K562 (cell line): Measurements from ENCODE around the gene MAP3K20. TPM values are rescaled to one million over a fixed set of nuclear protein-coding genes. Genes with fewer than 3 reads are reported as not detected.
A peak's percentile ranks its signal among the peaks of the same experiment; 100 is the strongest.

Experiments used
- CXXC5 ChIP-seq: fragments of 250-450 bp; sonication (Bioruptor Pico); IDR thresholded peaks from 2 replicates; pipeline ENCODE4 v1.8.0; 2022; ENCODE audit warnings: inconsistent platforms, mild to moderate bottlenecking, moderate library complexity
- ELF1 ChIP-seq: fragments of 200-800 bp; sonication (Bioruptor generic); IDR thresholded peaks from 2 replicates; pipeline ENCODE4 v1.6.1; 2016; ENCODE audit warnings: missing genetic modification characterization, missing compliant biosample characterization
- LEF1 ChIP-seq: fragments of 450-650 bp; IDR thresholded peaks from 2 replicates; pipeline ENCODE4 v1.6.1; 2016; ENCODE audit warnings: mild to moderate bottlenecking
- MEF2A ChIP-seq: IDR thresholded peaks from 2 replicates; pipeline ENCODE4 v1.6.1; 2011; ENCODE audit warnings: low read depth, mild to moderate bottlenecking, low read length, moderate library complexity; ENCODE audit not compliant: control insufficient read depth
- NONO ChIP-seq, 2 experiments: fragments of 200-400 bp in 1 of 2; fragments of 450-650 bp in 1 of 2; formaldehyde crosslinking in 1 of 2; IDR thresholded peaks; 2 replicates each; pipeline ENCODE4 v1.6.1; 2017; ENCODE audit warnings: low read depth in 2 of 2, mild to moderate bottlenecking in 2 of 2, moderate library complexity in 2 of 2, low read length in 1 of 2
- RCOR1 ChIP-seq, 2 experiments: IDR thresholded peaks; 2 replicates each; pipeline ENCODE4 v1.6.1; 2012; ENCODE audit warnings: low read depth in 2 of 2, low read length in 2 of 2, borderline replicate concordance in 1 of 2, improper control_type of control experiment in 1 of 2
- SMARCB1 ChIP-seq: IDR thresholded peaks from 2 replicates; pipeline ENCODE4 v1.6.1; 2011; ENCODE audit warnings: improper control_type of control experiment, low read depth; ENCODE audit not compliant: insufficient read length
- TAF7 ChIP-seq: fragments of 450-650 bp; IDR thresholded peaks from 2 replicates; pipeline ENCODE4 v1.6.1; 2016; ENCODE audit warnings: missing genetic modification characterization, missing compliant biosample characterization
- TEAD2 ChIP-seq: fragments of 450-650 bp; IDR thresholded peaks from 2 replicates; pipeline ENCODE4 v1.6.1; 2016; ENCODE audit warnings: missing genetic modification characterization, control low read depth, missing compliant biosample characterization
- ZNF41 ChIP-seq: fragments of 250-450 bp; sonication (Bioruptor Pico); conservative IDR thresholded peaks from 2 replicates; pipeline ENCODE4 v1.4.0; 2020; ENCODE audit warnings: mild to moderate bottlenecking
- polyA plus RNA-seq, 8 experiments: library from polyadenylated mRNA; depleted of rRNA in 4 of 8; stranded (reverse) in 5 of 8; unstranded in 3 of 8; fragments of >200 nt; fragmentation: Nextera tagmentation in 2 of 8; fragmentation: Illumina TruSeq in 1 of 8; extraction: Ambion mirVana in 2 of 8; extraction: Trizol in 1 of 8; gene quantifications; 2 replicates each; pipeline versions ENCODE4 v1.2.1 to v1.2.3, GENCODE V29; 2011 to 2014; ENCODE audit warnings: inconsistent platforms in 1 of 8, missing spikeins in 1 of 8
- total RNA-seq, 7 experiments: library from RNA; depleted of rRNA in 6 of 7; stranded (reverse); fragments of >200 nt in 6 of 7; fragmentation: Illumina TruSeq in 2 of 7; extraction: Trizol in 2 of 7; gene quantifications; 2 replicates each; pipeline versions ENCODE4 v1.2.1 to v1.2.3, GENCODE V29; 2011 to 2021; ENCODE audit warnings: low replicate concordance in 1 of 7
- TF ChIP-seq, protein P1 (sequence below): fragments of 450-650 bp; IDR thresholded peaks from 2 replicates; pipeline ENCODE4 v1.6.1; 2017; ENCODE audit warnings: antibody characterized with exemption, mild to moderate bottlenecking
- TF ChIP-seq, protein P2 (sequence below): fragments of 200-400 bp; formaldehyde crosslinking; IDR thresholded peaks from 2 replicates; pipeline ENCODE4 v1.6.1; 2017; ENCODE audit warnings: mild to moderate bottlenecking, low read depth, low read length, moderate library complexity
- TF ChIP-seq, protein P3 (sequence below), 2 experiments: fragments of 450-650 bp in 1 of 2; IDR thresholded peaks; 2 replicates each; pipeline ENCODE4 v1.6.1; 2011 to 2017; ENCODE audit warnings: low read depth in 2 of 2, antibody characterized with exemption in 1 of 2, borderline replicate concordance in 1 of 2, low read length in 1 of 2, mild to moderate bottlenecking in 1 of 2, mixed read lengths in 1 of 2; ENCODE audit not compliant: control insufficient read depth in 1 of 2
- TF ChIP-seq, protein P4 (sequence below), 2 experiments: fragments of 450-650 bp; conservative IDR thresholded peaks; 2 replicates each; pipeline ENCODE4 v1.6.1; 2017; ENCODE audit warnings: mild to moderate bottlenecking in 2 of 2, moderate library complexity in 2 of 2

MAP3K20 gene
- total and polyA plus RNA-seq, 9 of the 15 experiments (the other 6 are each of a cell fraction or from before 2014, with no cell fraction given), result 9.8 to 34.2 (median 27.3) TPM

DNA sequence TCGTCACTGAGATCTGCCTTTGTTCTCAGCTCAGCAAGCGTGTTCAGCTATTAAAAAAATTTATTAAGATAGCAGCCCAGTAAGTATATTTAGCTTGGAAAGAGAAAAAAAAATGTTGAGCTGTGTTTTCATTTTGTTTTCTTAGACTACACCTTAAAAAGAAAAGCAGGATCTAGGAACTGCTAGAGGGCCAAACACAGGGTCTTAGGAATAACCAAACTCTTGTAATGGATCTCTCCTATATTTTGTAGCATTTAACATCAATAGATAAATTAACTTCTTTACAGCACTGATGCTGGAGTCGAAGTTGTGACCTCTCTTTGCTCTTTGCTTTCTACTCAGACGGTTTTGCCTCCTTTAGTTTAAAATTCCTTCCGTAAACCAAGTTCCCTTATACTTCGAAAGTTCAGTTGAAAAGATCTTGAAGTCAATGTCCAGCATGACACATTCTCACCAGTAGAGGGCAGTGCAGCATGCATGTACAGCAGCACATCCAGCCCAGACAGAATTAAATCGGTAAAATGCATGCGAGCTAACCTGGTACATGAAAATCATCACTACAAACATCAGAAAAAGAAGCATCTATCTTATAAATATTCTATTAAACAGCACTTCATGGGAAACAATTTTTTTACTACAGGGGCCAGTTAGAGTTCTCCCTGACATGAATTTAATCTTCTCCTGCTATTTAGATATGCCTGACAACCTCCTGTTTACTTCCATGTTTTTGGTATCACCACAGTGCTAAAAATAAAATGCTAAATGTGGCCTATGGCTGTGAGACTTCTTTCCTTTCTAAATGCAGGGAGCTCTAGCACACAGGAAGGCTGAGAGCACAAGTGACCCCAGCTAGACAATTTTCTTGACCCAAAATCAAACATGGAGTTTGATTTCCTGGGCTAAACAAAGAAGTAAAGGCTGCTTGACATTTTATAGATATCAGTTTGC, 48.2 kb upstream of the MAP3K20 start (continued):
- TF ChIP-seq, protein P1, sequence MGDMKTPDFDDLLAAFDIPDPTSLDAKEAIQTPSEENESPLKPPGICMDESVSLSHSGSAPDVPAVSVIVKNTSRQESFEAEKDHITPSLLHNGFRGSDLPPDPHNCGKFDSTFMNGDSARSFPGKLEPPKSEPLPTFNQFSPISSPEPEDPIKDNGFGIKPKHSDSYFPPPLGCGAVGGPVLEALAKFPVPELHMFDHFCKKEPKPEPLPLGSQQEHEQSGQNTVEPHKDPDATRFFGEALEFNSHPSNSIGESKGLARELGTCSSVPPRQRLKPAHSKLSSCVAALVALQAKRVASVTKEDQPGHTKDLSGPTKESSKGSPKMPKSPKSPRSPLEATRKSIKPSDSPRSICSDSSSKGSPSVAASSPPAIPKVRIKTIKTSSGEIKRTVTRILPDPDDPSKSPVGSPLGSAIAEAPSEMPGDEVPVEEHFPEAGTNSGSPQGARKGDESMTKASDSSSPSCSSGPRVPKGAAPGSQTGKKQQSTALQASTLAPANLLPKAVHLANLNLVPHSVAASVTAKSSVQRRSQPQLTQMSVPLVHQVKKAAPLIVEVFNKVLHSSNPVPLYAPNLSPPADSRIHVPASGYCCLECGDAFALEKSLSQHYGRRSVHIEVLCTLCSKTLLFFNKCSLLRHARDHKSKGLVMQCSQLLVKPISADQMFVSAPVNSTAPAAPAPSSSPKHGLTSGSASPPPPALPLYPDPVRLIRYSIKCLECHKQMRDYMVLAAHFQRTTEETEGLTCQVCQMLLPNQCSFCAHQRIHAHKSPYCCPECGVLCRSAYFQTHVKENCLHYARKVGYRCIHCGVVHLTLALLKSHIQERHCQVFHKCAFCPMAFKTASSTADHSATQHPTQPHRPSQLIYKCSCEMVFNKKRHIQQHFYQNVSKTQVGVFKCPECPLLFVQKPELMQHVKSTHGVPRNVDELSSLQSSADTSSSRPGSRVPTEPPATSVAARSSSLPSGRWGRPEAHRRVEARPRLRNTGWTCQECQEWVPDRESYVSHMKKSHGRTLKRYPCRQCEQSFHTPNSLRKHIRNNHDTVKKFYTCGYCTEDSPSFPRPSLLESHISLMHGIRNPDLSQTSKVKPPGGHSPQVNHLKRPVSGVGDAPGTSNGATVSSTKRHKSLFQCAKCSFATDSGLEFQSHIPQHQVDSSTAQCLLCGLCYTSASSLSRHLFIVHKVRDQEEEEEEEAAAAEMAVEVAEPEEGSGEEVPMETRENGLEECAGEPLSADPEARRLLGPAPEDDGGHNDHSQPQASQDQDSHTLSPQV, result peak; percentile 41; the same call in 1 of the 2 replicates
- peak; percentile 97 for TF ChIP-seq TEAD2
- TF ChIP-seq ZNF41 (CRISPR knock-in tag), result no peak
- TF ChIP-seq, protein P2, sequence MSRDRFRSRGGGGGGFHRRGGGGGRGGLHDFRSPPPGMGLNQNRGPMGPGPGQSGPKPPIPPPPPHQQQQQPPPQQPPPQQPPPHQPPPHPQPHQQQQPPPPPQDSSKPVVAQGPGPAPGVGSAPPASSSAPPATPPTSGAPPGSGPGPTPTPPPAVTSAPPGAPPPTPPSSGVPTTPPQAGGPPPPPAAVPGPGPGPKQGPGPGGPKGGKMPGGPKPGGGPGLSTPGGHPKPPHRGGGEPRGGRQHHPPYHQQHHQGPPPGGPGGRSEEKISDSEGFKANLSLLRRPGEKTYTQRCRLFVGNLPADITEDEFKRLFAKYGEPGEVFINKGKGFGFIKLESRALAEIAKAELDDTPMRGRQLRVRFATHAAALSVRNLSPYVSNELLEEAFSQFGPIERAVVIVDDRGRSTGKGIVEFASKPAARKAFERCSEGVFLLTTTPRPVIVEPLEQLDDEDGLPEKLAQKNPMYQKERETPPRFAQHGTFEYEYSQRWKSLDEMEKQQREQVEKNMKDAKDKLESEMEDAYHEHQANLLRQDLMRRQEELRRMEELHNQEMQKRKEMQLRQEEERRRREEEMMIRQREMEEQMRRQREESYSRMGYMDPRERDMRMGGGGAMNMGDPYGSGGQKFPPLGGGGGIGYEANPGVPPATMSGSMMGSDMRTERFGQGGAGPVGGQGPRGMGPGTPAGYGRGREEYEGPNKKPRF, result no peak
- no peak for TF ChIP-seq CXXC5 (CRISPR knock-in tag)
- 0 out of 4 replicates have a peak, but pooled peaks of 1 of the 2 experiments have one; percentile 29 for TF ChIP-seq NONO (IDR thresholded peaks at IDR 0.05; ENCODE audit: low read depth in 2 of 2, low read length in 1 of 2)
- TF ChIP-seq, protein P3, sequence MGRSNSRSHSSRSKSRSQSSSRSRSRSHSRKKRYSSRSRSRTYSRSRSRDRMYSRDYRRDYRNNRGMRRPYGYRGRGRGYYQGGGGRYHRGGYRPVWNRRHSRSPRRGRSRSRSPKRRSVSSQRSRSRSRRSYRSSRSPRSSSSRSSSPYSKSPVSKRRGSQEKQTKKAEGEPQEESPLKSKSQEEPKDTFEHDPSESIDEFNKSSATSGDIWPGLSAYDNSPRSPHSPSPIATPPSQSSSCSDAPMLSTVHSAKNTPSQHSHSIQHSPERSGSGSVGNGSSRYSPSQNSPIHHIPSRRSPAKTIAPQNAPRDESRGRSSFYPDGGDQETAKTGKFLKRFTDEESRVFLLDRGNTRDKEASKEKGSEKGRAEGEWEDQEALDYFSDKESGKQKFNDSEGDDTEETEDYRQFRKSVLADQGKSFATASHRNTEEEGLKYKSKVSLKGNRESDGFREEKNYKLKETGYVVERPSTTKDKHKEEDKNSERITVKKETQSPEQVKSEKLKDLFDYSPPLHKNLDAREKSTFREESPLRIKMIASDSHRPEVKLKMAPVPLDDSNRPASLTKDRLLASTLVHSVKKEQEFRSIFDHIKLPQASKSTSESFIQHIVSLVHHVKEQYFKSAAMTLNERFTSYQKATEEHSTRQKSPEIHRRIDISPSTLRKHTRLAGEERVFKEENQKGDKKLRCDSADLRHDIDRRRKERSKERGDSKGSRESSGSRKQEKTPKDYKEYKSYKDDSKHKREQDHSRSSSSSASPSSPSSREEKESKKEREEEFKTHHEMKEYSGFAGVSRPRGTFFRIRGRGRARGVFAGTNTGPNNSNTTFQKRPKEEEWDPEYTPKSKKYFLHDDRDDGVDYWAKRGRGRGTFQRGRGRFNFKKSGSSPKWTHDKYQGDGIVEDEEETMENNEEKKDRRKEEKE (IDR thresholded peaks at IDR 0.05; ENCODE audit: borderline replicate concordance in 1 of 2, control insufficient read depth in 1 of 2, low read depth in 2 of 2, low read length in 1 of 2), result no peak
- TF ChIP-seq, protein P4, sequence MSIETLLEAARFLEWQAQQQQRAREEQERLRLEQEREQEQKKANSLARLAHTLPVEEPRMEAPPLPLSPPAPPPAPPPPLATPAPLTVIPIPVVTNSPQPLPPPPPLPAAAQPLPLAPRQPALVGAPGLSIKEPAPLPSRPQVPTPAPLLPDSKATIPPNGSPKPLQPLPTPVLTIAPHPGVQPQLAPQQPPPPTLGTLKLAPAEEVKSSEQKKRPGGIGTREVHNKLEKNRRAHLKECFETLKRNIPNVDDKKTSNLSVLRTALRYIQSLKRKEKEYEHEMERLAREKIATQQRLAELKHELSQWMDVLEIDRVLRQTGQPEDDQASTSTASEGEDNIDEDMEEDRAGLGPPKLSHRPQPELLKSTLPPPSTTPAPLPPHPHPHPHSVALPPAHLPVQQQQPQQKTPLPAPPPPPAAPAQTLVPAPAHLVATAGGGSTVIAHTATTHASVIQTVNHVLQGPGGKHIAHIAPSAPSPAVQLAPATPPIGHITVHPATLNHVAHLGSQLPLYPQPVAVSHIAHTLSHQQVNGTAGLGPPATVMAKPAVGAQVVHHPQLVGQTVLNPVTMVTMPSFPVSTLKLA (conservative IDR thresholded peaks at IDR 0.05), result 0 out of 4 replicates have a peak, but pooled peaks of 1 of the 2 experiments have one; percentile 14
- TF ChIP-seq MEF2A, result no peak
- no peak for TF ChIP-seq LEF1
- no peak for TF ChIP-seq ELF1
- peak in 1 of 2 experiments; percentile 59; a peak in 1 of 4 replicates for TF ChIP-seq RCOR1 (IDR thresholded peaks at IDR 0.05; ENCODE audit: borderline replicate concordance in 1 of 2, low read depth in 2 of 2, low read length in 2 of 2)
- no peak for TF ChIP-seq SMARCB1
- no peak for TF ChIP-seq TAF7
